ENCODE measurements around the gene TRIM13. TPM values are rescaled to one million over a fixed set of nuclear protein-coding genes. Genes with fewer than 3 reads are reported as not detected.

TRIM13 gene
- total RNA-seq, 1 experiment from 2014 or later, result 45.4 TPM

- Mint-ChIP-seq H3K4me3 (peak overlapping the region; percentile 5 to 35; a peak in 3 of 5 replicates), H3K9me3 (no peaks in the 10 kb centered on the region), H3K27me3 (ENCODE audit: low read depth) (no peaks in the 10 kb centered on the region), H3K36me3 (ENCODE audit: insufficient read depth in 1 of 3, low read depth in 3 of 3) (peaks cover 31 to 47% (median 36%) of the 10 kb centered on the region in 3 experiments), H3K4me1 (peaks cover 28 to 35% of the 10 kb centered on the region in 2 experiments), H3K27ac (peak overlapping the region; percentile 45 to 99 (median 91); a peak in 6 of 7 replicates)
- WGBS (ENCODE audit: extremely low coverage, insufficient read length, low lambda C conversion rate), result no CpG with 5 or more reads among the region's 4 CpGs
- H3K23me2 ChIP-seq (ENCODE audit: insufficient read length, low read depth, low read length, poor library complexity, severe bottlenecking), result no peaks in the 10 kb centered on the region
- no peak for DNase-seq
- H3K14ac ChIP-seq (ENCODE audit: insufficient read depth, low read length), result no peak overlapping the region
- no peaks in the 10 kb centered on the region for H4K20me1 ChIP-seq (ENCODE audit: control insufficient read depth, insufficient read depth, insufficient read length)
- no peak overlapping the region for H2BK120ac ChIP-seq (ENCODE audit: low read depth, low read length, poor library complexity, severe bottlenecking)
- H4K91ac ChIP-seq (ENCODE audit: insufficient read length, low read depth, low read length), result no peak overlapping the region
- H2BK12ac ChIP-seq (ENCODE audit: insufficient read length, low read depth, low read length), result no peak overlapping the region
- H3K9me3 ChIP-seq (ENCODE audit: control insufficient read depth, low read depth, low read length), result no peaks in the 10 kb centered on the region
- H3K23ac ChIP-seq (ENCODE audit: insufficient read length, low read depth, low read length), result no peak overlapping the region
- no peak overlapping the region for H4K5ac ChIP-seq (ENCODE audit: insufficient read length, low read depth, low read length)
- H3K4ac ChIP-seq (ENCODE audit: low read depth, low read length), result no peak overlapping the region
- no peaks in the 10 kb centered on the region for H3K79me2 ChIP-seq (ENCODE audit: insufficient read depth, low read length)
- H4K8ac ChIP-seq (replicated peaks; ENCODE audit: insufficient read length, low read depth, low read length), result no peak overlapping the region
- H3T11ph ChIP-seq (ENCODE audit: low read length), result no peak overlapping the region
- H2AFZ ChIP-seq (ENCODE audit: low read length), result no peak overlapping the region
- peak overlapping the region; percentile 8 for H3K18ac ChIP-seq (ENCODE audit: insufficient read length, low read depth, low read length)
- no peak overlapping the region for H3K9ac ChIP-seq (ENCODE audit: extremely low read depth, insufficient read length, low read length)
- H2BK15ac ChIP-seq (ENCODE audit: low read depth, low read length), result no peak overlapping the region
- no peak for TF ChIP-seq CTCF (conservative IDR thresholded peaks at IDR 0.05)
- peak overlapping the region; percentile 22 for H3K4me2 ChIP-seq (ENCODE audit: insufficient read depth, insufficient read length, low read length)
- no peaks in the 10 kb centered on the region; the same call in 1 of the 2 replicates for H3K4me1 ChIP-seq (ENCODE audit: insufficient read depth, low read length)
- no peak overlapping the region for H3K56ac ChIP-seq (ENCODE audit: insufficient read length, low read depth, low read length)
- peak overlapping the region; percentile 70 for H3K27ac ChIP-seq (ENCODE audit: insufficient read length, low read depth, low read length)
- no peaks in the 10 kb centered on the region for H3K79me1 ChIP-seq (ENCODE audit: insufficient read depth, low read depth, low read length, poor library complexity, severe bottlenecking)
- H2AK5ac ChIP-seq (ENCODE audit: insufficient read length, low read length), result no peak overlapping the region
- no peaks in the 10 kb centered on the region for H3K27me3 ChIP-seq (ENCODE audit: insufficient read depth, low read length)
- H2BK20ac ChIP-seq (ENCODE audit: low read depth, low read length, poor library complexity, severe bottlenecking), result no peak overlapping the region
- H2BK5ac ChIP-seq (ENCODE audit: insufficient read length, low read length), result no peak overlapping the region
These were observed 18.9 kb downstream of the TRIM13 start for GRCh38 chr13:50015750-50016149.
